GM12874 (cell line): ENCODE results near the gene FNDC1.

Source experiments
- CTCF ChIP-seq: IDR thresholded peaks from 2 replicates; pipeline ENCODE4 v1.5.1; 2011; ENCODE audit warnings: low read depth, mild to moderate bottlenecking, control low read depth, low read length, moderate library complexity; ENCODE audit not compliant: insufficient read depth

Gene FNDC1

GRCh38 chr6:159169193-159169555 is at the start of gene FNDC1:
Gene FNDC1 (plus strand): TSS chr6:159169400. CDS start chr6:159169597, 197 bp downstream.
- peak; percentile 54 for TF ChIP-seq CTCF

- no peak for TF ChIP-seq CTCF
Observed at GRCh38 chr6:159119791-159120190, 49.4 kb upstream of the FNDC1 start.

GRCh38 chr6:159121486-159121885 is 47.7 kb upstream of the FNDC1 start:
- TF ChIP-seq CTCF = no peak

- no peak for TF ChIP-seq CTCF
Observed at GRCh38 chr6:159122453-159122852, 46.7 kb upstream of the FNDC1 start.

- TF ChIP-seq CTCF = no peak
Observed at GRCh38 chr6:159125014-159125609, 44.1 kb upstream of the FNDC1 start.

- TF ChIP-seq CTCF = no peak
Observed at GRCh38 chr6:159125951-159126352, 43.2 kb upstream of the FNDC1 start.

- TF ChIP-seq CTCF = no peak
Observed at GRCh38 chr6:159126590-159126989, 42.6 kb upstream of the FNDC1 start.
